Measurements from ENCODE around the gene ST6GAL1.

GRCh38 chr3:187101184-187102072, 171.1 kb downstream of the ST6GAL1 start:
- TF ChIP-seq CTCF (conservative IDR thresholded peaks at IDR 0.05; ENCODE audit: low read depth, low read length) (no peak), POLR2A (IDR thresholded peaks at IDR 0.05; ENCODE audit: low read depth, low read length) (no peak), CEBPB (IDR thresholded peaks at IDR 0.05; ENCODE audit: low read depth, low read length) (no peak), FOS (IDR thresholded peaks at IDR 0.05; ENCODE audit: low read depth, low read length) (no peak), SMC3 (IDR thresholded peaks at IDR 0.05; ENCODE audit: low read depth, low read length) (no peak), MAZ (IDR thresholded peaks at IDR 0.05; ENCODE audit: borderline replicate concordance, low read depth, low read length) (no peak), RAD21 (IDR thresholded peaks at IDR 0.05; ENCODE audit: low read length) (no peak), RCOR1 (IDR thresholded peaks at IDR 0.05; ENCODE audit: insufficient replicate concordance, low read length) (no peak), MXI1 (IDR thresholded peaks at IDR 0.05; ENCODE audit: borderline replicate concordance, low read depth, low read length) (no peak)
